GM21360 (cell line): ENCODE measurements around the gene LYST.
"Not testable (repeated sequence)": the region's sequence is repeated elsewhere in the genome, so short reads cannot be mapped to it uniquely, and the experiment has no call there.

Source experiments
- ATAC-seq: cut with Tn5 transposase; IDR thresholded peaks from one replicate; pipeline ENCODE4 v1.9.1; 2021; ENCODE audit warnings: mild to moderate bottlenecking, moderate library complexity; ENCODE audit not compliant: unreplicated experiment

Gene LYST

DNA sequence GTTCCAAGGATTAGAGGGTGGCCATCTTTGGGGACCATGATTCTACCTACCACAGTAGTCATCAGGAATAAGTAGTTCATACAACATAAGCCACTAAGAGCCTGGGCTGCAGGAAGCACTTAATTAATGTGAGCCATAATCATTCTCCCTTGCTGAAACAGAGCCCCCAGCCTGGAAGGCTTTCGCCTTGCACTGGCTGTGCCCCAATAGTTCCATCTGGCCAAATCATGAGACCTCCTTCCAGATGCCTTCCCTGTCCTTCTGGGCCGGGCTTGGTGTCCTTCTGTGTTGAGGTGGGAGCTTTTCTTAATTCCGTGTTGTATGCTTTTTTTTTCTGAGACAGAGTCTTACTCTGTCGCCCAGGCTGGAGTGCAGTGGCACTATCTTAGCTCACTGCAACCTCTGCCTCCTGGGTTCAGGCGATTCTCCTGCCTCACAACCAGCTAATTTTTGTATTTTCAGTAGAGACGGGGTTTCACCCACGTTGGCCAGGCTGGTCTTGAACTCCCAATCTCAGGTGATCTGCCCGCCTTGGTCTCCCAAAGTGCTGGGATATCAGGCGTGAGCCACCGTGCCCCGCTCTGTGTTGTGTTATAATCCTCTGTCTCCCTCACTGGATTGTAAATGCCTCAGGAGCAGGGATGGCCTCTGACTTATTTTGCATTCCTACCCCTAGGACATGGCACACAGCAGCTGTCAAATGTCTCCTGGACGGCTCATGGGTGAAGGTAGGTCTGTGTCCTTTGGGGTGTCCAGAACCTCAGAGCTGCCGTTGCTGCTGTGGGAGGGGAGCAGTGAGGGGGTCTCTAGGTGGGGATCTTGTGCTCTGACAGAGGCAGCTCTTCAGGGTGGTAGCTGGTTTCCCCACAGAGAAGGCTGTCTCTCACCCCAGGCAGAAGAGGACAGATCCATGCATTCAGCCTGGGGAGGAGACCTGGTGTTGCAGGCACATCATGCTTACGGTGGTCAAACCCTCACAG lies 227.2 kb downstream of the LYST start:
- no peak for ATAC-seq

DNA sequence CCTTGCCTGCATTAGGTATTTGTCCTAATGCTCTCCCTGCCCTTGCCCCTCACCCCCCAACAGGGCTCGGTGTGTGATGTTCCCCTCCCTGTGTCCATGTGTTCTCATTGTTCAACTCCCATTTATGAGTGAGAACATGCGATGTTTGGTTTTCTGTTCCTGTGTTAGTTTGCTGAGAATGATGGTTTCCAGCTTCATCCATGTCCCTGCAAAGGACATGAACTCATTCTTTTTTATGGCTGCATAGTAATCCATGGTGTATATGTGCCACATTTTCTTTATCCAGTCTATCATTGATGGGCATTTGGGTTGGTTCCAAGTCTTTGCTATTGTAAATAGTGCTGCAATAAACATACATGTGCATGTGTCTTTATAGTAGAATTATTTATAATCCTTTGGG lies 228.1 kb downstream of the LYST start:
- not testable (repeated sequence) for ATAC-seq

DNA sequence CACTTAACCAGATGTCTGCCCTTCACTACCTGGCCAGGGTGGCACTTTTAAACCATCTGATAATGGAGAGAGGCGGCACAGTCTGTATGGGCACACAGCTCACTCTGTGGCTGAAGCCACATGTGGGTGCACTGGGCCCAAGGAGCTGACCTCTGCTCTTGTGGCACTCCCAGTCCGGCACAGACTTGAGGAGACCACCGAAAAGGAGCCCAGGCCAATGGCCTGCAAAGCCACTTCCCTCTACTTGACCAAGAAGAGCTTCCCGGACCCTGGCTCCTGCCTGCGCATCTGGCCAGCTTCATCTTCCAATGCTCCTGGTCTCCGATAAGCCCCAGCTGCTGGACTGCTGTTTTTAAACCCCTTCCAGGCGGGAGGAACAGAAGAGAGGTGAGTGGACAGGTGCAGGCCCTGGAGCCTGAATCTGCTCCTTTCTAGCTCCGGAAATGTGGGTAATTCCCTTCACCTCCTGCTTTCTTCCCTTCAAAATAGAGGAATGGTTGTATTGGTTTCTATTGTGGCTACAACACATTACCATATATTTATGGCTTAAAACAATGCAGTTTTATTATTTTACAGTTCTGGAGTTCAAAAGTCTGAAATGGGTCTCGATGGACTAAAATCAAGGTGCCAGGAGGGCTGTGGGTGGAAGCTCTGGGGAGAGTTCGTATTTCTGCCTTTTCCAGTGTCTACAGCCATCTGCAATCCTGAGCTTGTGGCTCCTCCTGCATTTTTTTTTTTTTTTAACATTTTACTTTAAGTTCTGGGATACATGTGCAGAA lies 228.8 kb downstream of the LYST start:
- ATAC-seq, result no peak

DNA sequence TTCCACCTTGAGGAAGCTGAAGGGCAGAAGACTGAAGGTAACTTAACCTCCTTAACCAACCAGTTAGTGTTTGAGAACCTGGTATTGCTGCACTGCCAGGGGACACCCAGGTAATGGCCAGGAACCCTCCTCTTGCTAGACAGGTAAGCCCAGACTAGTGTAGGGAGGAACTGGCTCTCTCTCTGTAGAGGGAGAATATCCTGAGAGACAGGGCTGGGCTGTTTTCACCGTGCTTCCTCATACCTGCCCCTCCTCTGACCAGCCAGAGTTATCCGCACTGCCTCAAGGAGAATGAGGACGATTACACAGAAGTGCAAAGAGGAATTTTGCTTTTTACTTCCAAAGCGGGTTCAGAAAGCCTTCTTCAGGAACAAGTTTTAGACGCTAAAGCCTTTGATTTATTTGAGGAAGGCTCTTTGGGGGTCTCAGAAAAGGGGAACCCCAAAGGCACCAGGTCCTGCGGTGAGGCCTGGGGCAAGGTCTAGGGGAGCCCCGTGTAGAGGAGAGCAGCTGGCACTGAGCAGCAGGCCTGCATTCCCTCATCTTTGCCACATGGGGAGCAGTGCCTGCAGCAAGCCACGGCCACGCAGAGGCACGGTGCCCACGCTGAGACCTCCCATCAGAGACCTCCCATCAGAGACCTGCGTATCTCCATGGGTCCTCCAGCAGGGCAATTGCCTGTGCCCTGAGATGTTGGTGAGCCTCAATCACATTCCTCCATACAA lies 230.6 kb downstream of the LYST start:
- no peak for ATAC-seq

DNA sequence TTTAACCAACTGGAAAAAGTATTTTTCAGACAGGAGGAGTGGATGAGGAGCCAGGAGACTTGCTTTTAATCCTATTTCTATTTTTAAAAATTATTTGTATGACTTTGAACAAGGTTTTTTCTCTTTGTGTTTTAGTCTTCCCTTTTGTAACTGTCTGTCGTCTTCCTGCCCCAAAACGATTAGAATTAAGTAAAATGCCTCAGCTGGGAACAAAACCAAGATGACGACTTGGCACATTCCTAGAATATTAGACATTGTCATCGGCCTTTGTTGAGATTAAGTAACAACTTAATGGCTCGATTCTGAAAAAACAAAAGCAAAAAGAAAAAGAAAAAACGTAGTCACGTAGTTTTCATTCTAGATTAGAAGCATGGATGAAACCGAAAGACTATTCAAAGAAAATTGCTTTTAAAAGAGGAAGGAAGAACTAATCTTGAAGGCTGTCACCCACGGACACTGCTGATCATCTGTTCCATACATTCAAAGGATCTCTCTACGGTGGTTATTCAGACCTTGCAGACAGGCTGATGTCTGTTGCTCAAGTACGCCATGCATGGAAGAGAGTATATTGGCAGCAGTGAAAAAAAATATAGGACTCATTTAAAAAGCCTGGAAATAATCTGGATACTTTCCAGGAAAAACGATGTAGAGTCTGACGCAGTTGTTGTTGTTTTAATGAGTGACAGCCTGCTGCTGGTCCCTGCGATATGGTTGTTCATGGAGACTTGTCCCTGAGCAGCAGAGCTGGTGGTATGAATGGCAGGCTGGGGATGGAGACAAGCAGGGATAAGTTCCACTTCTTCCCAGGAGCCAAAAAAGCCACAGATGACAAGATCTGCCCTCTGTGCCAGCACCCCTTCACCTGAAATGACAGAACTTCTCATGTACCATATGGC lies 234.0 kb downstream of the LYST start:
- ATAC-seq, result no peak

DNA sequence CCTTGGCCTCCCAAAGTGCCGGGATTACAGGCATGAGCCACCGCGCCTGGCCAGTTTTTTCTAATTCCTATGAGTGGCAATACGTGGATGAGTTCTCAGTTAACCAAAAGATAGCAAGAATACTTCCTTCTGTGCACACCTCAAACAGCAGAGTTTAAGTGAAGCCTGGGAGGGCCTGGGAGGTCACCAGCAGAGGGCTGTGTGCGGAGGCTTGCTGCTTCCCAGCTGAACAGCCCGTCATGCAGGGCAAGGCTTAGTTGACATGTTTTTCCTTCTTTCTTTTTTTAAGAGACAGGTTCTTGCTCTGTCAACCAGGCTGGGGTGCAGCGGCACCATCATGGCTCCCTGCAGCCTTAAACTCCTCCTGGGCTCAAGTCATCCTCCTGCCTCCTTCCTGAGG lies 234.9 kb downstream of the LYST start:
- ATAC-seq, result no peak

DNA sequence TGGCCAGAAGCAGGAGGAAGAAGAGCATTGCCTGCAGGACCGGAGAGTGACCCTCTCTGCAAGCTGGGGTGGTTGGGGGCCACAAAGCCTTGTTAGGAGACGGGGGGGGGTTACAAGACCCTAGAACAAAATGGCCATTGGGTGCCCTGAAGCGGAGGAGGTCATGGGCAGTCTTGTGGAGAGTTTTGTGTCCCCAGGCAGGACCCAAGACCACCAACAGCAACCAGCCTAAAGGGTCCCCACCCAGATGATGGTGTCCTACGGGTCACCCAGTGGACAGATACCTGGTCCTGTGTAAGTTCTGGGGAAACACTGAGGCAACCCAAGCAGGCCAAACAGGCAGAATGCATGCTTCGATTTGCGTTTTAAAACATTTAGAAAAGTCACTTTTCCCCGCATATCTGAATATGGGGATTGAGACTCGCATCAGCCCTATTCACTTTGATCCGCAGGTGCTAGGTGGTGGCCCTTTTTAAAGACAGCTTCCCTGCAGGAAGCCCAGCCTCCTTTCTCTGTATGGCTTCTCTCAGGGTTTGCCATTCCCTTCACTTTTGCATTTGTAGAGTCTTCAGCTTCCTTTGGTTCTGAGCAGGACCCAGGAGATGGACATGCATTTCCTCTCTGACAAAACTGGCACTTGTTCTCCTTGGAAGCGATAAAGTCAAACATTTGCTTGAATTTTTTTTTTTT lies 238.2 kb downstream of the LYST start:
- no peak for ATAC-seq

DNA sequence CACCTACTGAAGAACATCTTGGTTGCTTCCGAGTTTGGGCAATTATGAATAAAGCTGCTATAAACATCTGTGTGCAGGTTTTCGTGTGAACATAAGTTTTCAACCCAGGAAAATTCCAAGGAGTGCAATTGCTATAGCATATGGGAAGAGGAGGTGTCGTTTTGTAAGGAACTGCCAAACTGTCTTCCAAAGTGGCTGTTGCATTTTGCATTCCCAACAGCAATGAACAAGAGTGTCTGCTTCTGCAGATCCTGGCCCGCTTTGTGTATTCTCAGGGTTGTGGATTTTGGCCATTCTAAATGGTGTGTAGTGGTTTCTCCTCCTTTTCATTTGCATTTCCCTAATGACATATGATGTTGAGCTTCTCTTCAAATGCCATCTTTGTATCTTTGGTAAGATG lies 240.9 kb downstream of the LYST start:
- ATAC-seq, result no peak

DNA sequence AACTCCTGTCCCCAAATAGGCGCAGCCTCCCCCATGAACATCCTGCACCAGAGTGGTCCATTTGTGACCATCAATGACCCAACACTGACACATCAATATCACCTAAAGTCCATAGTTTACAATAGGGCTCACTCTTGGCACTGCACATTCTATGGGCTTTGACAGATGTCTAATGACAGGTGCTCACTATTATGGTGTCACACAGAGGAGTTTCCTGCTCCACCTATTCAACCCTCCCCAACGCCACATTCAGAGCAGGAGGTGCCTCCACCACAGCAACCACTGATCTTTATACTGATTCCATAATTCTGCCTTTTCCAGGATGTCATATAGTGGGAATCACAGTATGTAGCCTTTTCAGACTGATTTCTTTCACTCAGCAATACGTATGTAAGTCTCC lies 241.4 kb downstream of the LYST start:
- ATAC-seq, result no peak

DNA sequence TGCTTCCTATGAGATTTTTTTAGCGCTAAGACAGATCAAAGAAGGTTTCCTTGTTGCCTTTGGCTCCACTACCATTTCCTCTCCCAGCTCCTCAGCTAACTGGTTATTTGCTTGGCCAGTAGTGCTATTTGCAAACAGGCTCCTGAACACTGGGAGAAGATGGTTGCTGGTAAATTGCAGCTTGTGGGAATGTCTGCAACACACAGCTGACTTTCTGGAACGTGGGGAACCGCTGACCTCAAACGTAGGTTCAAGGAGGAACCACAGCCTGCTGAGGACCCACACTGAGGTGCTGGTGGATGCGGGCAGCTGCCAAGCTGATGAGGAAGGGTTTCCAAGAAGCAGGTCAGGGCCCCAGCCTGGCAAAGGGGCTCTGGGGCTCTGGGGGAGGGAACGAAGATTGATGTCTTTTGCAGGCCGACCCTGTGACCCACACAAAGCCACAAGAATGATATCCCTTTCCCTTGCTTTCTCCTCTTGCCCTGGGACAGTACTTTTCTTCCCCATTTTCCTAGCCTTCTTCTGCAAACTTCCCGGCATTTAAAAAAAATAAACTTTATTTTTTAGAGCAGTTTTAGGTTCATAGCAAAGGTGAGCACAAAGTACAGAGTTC lies 241.9 kb downstream of the LYST start:
- ATAC-seq, result no peak

DNA sequence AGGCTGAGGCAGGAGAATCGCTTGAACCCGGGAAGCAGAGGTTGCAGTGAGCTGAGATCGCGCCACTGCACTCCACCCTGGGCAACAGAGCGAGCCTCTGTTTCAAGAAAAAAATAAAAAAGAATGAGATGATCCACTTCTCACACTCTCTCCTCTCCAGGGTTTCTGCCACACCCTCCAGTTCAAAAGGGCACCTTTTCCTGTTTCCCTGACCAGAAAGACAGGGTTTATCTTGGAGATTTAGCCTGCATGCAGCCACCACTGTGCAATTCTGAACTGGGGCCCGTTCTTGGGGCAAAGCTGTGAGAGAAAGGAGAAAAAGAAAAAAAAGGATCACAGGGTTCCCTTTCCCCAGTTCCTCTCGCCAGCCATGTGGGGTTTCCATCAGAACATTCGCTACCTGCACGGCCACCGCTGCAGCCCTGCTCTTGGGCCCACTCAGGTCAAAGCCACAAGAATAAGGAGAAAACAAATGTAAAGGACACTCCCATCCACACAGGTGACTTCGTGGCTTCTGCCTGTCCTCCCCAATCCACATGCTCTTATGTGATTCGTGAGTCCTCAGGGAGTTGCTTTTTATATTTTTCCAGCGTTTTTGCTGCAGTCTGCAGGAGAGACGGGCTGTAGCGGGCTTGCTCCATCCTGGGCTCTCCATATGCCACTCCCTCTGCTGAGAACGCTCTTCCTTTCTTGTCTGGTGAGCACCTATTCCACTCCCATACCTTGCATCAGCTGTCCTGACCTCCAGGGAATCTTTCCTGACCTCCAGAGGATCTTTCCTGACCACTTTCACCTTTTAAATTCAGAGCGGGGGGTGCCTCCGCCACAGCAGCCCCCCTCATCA lies 243.5 kb downstream of the LYST start:
- ATAC-seq, result no peak

DNA sequence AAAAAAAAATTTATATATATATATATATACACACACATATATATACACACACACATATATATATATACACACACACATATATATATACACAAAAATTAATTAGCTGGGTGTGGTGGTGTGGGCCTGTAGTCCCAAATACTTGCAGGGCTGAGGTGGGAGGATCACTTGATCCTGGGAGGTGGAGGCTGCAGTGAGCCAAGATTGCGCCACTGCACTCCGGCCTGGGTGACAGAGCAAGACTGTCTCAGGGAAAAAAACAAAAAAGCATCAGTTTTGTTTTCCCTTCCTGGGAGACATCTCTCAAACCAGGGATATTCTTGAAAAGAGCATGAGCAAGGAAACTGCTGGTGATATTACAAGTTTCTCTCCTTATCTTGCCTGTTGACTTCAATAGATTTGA lies 247.6 kb downstream of the LYST start:
- ATAC-seq, result not testable (repeated sequence)

DNA sequence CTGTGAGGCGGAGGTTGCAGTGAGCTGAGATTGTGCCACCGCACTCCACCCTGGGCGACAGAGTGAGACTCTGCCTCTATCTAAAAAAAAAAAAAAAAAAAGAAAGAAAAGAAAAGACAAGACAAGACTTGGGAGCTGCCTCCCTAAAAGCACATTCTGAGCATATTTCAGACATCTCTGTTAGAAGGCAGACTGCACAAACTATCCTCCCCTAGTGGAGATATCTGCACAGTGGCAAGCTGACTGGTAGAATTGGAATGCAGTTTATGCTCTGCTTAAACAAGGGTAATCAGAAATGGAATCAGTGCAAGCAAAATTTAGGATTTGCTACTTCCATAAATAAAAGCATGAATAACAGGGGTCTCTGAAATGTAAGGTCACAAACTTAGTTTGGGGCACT lies 248.9 kb downstream of the LYST start:
- ATAC-seq, result no peak

DNA sequence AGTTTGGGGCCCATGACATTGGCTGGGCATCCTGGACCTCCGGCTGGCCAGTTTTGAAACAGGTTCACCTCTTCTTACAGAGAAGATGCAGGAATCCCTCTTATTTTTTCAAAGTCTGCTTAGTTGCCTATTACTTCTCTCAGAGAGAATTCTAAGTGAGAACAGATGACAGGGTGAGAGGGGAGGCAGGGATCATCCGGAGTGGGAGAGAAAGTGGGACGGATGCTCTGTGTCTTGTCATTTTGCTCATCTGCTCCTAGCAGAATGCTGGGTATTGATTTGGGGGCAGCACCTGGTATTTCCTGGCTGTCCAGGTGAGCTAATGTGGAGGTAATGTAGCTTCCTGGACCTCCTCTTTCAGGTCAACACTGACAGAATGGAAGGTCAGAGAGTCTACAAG lies 249.6 kb downstream of the LYST start:
- no peak for ATAC-seq

DNA sequence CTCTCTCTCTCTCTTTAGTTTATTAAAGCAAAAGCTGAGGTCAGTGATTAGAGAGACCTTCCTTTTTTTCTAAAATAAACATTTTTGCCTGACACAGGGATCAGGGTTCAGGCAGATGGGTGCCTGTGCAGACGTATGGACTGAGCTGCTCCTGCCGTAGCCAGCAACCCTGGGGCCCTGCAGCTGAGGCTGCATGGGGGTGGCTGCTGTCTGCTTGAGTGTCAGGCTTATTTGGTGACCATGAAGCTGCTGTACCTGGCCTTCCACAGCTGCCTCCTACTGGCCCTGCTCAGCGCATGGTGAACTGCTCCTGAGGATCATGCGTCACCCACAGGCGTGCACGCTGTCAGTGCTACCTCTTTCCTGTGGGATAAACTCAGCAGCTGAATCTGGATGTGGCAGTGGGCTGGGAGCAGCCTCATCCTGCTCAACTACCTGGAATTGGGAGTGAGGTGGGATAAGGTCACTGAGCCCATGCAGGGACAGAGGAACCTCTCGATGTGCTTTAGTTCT lies 252.2 kb downstream of the LYST start:
- no peak for ATAC-seq

DNA sequence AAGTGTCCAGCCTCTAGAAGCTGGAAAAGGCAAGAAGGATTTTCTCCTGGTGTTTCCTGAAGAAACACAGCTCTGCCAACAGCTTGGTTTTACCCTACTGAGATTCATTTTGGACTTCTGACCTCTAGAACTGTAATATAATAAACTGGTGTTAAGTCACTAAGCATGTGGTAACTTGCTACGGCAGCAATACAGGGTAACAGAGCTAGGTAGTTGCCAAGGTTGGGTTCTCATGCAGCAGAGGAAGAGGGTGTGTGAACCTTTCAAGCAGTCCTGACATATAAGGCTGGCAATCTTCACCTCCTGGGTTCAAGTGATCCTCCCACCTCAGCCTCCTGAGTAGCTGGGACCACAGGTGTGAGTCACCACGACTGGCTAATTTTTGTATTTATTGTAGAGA lies 253.1 kb downstream of the LYST start:
- no peak for ATAC-seq

DNA sequence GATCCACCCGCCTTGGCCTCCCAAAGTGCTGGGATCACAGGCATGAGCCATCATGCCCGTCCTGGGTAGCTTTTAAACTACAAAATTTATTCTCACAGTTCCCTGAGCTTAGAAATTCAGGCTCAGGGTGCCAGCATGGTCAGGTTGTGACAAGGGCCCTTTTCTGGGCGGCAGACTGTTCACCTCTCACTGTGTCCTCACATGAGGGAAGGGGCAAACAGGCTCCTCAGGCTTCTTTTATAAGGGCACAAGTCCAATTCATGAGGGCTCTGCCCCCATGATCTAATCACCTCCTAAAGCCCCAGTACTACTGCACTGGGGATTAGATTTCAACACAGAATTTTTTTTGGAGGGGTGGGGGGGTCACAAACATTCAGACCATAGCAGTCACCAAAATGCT lies 253.9 kb downstream of the LYST start:
- no peak for ATAC-seq
